Measurements from ENCODE around the gene DUSP19. TPM values are rescaled to one million over a fixed set of nuclear protein-coding genes. Genes with fewer than 3 reads are reported as not detected.

Gene DUSP19
- total RNA-seq, 1 experiment from 2014 or later = 2.9 TPM

DNA sequence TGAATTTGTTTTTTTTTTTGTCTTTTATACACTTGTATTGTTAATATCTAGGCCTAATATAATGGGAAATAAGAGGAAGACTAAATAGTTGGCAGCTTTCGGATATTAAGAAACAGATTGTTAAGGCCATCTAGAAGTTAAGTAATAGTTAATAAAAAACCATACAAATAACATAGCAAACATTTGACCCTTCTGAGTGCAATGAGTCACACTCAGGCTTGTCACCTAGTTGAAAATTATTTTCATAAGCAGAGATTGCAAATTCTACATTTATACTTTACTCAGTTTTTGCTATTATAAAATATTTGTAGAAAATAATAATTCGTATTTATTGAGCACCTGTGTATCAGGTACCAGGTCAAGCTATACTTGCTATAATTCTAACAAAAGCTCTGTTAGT, 48.1 kb downstream of the DUSP19 start:
- Histone ChIP-seq H3K27me3 (ENCODE audit: insufficient read depth, low read length) (no peaks in the 10 kb centered on the region), H3K4me1 (ENCODE audit: control insufficient read depth in 1 of 2, insufficient read depth in 2 of 2, low read length in 2 of 2) (peaks cover 7 to 19% of the 10 kb centered on the region in 2 experiments; a peak in 3 of 4 replicates), H3K4me2 (ENCODE audit: low read length) (no peak overlapping the region), H3K36me3 (ENCODE audit: control insufficient read depth in 1 of 2, insufficient read depth in 2 of 2, low read length in 2 of 2) (peaks cover 0 to 4% of the 10 kb centered on the region in 2 experiments; a peak in 1 of 4 replicates), H2AFZ (ENCODE audit: low read depth, low read length, poor library complexity, severe bottlenecking) (no peak overlapping the region), H3K9me2 (ENCODE audit: insufficient read depth) (no peaks in the 10 kb centered on the region), H3K27ac (ENCODE audit: low read depth, low read length) (no peak overlapping the region), H4K20me1 (ENCODE audit: insufficient read depth) (peaks cover 5% of the 10 kb centered on the region; the same call in 1 of the 2 replicates), H3K79me2 (ENCODE audit: insufficient read depth, low read length) (peaks cover 74% of the 10 kb centered on the region), H3K9ac (ENCODE audit: low read length) (no peak overlapping the region), H3K4me3 (replicated peaks in 1 of 2; ENCODE audit: low read depth in 1 of 2, low read length in 2 of 2) (no peak overlapping the region), H3K9me3 (ENCODE audit: control insufficient read depth in 1 of 2, insufficient read depth in 1 of 2, low read depth in 1 of 2, low read length in 2 of 2) (no peaks in the 10 kb centered on the region)
- ATAC-seq (no peak), DNase-seq (ENCODE audit: low read depth, low spot score) (no peak)
- CTCF ChIA-PET = no interaction called here
- no peak for TF ChIP-seq RAD21 (IDR thresholded peaks at IDR 0.05; ENCODE audit: low read depth)
- TF ChIP-seq, protein P1, sequence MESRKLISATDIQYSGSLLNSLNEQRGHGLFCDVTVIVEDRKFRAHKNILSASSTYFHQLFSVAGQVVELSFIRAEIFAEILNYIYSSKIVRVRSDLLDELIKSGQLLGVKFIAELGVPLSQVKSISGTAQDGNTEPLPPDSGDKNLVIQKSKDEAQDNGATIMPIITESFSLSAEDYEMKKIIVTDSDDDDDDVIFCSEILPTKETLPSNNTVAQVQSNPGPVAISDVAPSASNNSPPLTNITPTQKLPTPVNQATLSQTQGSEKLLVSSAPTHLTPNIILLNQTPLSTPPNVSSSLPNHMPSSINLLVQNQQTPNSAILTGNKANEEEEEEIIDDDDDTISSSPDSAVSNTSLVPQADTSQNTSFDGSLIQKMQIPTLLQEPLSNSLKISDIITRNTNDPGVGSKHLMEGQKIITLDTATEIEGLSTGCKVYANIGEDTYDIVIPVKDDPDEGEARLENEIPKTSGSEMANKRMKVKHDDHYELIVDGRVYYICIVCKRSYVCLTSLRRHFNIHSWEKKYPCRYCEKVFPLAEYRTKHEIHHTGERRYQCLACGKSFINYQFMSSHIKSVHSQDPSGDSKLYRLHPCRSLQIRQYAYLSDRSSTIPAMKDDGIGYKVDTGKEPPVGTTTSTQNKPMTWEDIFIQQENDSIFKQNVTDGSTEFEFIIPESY (IDR thresholded peaks at IDR 0.05; ENCODE audit: extremely low read depth, insufficient replicate concordance, low read length) = no peak
- TF ChIP-seq, protein P2, sequence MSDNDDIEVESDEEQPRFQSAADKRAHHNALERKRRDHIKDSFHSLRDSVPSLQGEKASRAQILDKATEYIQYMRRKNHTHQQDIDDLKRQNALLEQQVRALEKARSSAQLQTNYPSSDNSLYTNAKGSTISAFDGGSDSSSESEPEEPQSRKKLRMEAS (IDR thresholded peaks at IDR 0.05) = no peak
- TF ChIP-seq CBX3 (IDR thresholded peaks at IDR 0.05; ENCODE audit: low read depth) = no peak
- TF ChIP-seq, protein P3, sequence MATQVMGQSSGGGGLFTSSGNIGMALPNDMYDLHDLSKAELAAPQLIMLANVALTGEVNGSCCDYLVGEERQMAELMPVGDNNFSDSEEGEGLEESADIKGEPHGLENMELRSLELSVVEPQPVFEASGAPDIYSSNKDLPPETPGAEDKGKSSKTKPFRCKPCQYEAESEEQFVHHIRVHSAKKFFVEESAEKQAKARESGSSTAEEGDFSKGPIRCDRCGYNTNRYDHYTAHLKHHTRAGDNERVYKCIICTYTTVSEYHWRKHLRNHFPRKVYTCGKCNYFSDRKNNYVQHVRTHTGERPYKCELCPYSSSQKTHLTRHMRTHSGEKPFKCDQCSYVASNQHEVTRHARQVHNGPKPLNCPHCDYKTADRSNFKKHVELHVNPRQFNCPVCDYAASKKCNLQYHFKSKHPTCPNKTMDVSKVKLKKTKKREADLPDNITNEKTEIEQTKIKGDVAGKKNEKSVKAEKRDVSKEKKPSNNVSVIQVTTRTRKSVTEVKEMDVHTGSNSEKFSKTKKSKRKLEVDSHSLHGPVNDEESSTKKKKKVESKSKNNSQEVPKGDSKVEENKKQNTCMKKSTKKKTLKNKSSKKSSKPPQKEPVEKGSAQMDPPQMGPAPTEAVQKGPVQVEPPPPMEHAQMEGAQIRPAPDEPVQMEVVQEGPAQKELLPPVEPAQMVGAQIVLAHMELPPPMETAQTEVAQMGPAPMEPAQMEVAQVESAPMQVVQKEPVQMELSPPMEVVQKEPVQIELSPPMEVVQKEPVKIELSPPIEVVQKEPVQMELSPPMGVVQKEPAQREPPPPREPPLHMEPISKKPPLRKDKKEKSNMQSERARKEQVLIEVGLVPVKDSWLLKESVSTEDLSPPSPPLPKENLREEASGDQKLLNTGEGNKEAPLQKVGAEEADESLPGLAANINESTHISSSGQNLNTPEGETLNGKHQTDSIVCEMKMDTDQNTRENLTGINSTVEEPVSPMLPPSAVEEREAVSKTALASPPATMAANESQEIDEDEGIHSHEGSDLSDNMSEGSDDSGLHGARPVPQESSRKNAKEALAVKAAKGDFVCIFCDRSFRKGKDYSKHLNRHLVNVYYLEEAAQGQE (IDR thresholded peaks at IDR 0.05; ENCODE audit: low read depth) = no peak
- TF ChIP-seq, protein P4, sequence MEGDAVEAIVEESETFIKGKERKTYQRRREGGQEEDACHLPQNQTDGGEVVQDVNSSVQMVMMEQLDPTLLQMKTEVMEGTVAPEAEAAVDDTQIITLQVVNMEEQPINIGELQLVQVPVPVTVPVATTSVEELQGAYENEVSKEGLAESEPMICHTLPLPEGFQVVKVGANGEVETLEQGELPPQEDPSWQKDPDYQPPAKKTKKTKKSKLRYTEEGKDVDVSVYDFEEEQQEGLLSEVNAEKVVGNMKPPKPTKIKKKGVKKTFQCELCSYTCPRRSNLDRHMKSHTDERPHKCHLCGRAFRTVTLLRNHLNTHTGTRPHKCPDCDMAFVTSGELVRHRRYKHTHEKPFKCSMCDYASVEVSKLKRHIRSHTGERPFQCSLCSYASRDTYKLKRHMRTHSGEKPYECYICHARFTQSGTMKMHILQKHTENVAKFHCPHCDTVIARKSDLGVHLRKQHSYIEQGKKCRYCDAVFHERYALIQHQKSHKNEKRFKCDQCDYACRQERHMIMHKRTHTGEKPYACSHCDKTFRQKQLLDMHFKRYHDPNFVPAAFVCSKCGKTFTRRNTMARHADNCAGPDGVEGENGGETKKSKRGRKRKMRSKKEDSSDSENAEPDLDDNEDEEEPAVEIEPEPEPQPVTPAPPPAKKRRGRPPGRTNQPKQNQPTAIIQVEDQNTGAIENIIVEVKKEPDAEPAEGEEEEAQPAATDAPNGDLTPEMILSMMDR (IDR thresholded peaks at IDR 0.05 in 2 of 3, conservative IDR thresholded peaks at IDR 0.05 in 1 of 3; ENCODE audit: borderline replicate concordance in 1 of 3, insufficient read depth in 1 of 3, low read depth in 2 of 3, low read length in 2 of 3) = no peak
- no peak for TF ChIP-seq EGR1 (IDR thresholded peaks at IDR 0.05; ENCODE audit: low read depth)
- no peak for TF ChIP-seq ZFX (IDR thresholded peaks at IDR 0.05)
- TF ChIP-seq SP1 (IDR thresholded peaks at IDR 0.05; ENCODE audit: low read depth) = no peak
- TF ChIP-seq EZH2 (IDR thresholded peaks at IDR 0.05) = no peak
- TF ChIP-seq SRF (IDR thresholded peaks at IDR 0.05; ENCODE audit: low read depth) = no peak
- TF ChIP-seq ELF1 (IDR thresholded peaks at IDR 0.05; ENCODE audit: borderline replicate concordance, low read depth) = no peak
- no peak for TF ChIP-seq ZNF274 (IDR thresholded peaks at IDR 0.05; ENCODE audit: low read depth, low read length)
- TF ChIP-seq FOSL1 (IDR thresholded peaks at IDR 0.05; ENCODE audit: low read depth) = no peak
- no peak for TF ChIP-seq TCF7L2 (IDR thresholded peaks at IDR 0.05; ENCODE audit: borderline replicate concordance, extremely low read depth, insufficient read depth, insufficient read length)
- no peak for TF ChIP-seq EZH2phosphoT487 (IDR thresholded peaks at IDR 0.05; ENCODE audit: borderline replicate concordance)
- TF ChIP-seq CEBPB (IDR thresholded peaks at IDR 0.05; ENCODE audit: low read depth) = no peak
- intact Hi-C loops (cut with micrococcal nuclease) = no loop called here
- RAD21 ChIA-PET (ENCODE audit: low non-redundant PET in 1 of 2, low total read pairs in 2 of 2, uncharacterized antibody in 2 of 2, unreplicated experiment in 2 of 2) = no interaction called here
- BruUV-seq (replicated peaks) = no TSS peak
- POLR2A ChIA-PET = interaction anchor here (0.7 kb wide), 1 partner anchor 922 kb away, joined by 3 read pairs; no protein-coding TSS in a partner anchor

All from HCT116 (cell line).